Keratinocyte (primary cell): ENCODE measurements around the gene TAB2. TPM values are rescaled to one million over a fixed set of nuclear protein-coding genes. Genes with fewer than 3 reads are reported as not detected.

ENCODE experiments used
- DNase-seq: peaks from one replicate; pipeline ENCODE4 v3.0.0-alpha.2; 2011; ENCODE audit warnings: low read depth, missing footprints, low spot score
- FAIRE-seq: peaks from 2 replicates; lab custom pipeline; 2011; peaks lifted over from hg19 to GRCh38; lab: Jason Lieb, UNC
- H2AFZ ChIP-seq: 2 replicates; pipeline ENCODE4 v1.6.0; 2012; ENCODE audit warnings: low read length, control low read depth, inconsistent platforms; ENCODE audit not compliant: control insufficient read depth
- H3K27ac ChIP-seq: 2 replicates; pipeline ENCODE4 v1.5.1; 2011; ENCODE audit warnings: low read length; ENCODE audit not compliant: control insufficient read depth, insufficient read depth
- H3K27me3 ChIP-seq: 3 replicates; pipeline ENCODE4 v1.6.0; 2011; ENCODE audit warnings: low read length; ENCODE audit not compliant: control insufficient read depth, insufficient read depth; ENCODE audit errors: extremely low read depth
- H3K36me3 ChIP-seq, 2 experiments: 2 replicates in 1 of 2; 3 replicates in 1 of 2; pipeline ENCODE4 v1.5.1; 2011; ENCODE audit warnings: low read length in 2 of 2, mild to moderate bottlenecking in 1 of 2; ENCODE audit not compliant: control insufficient read depth in 2 of 2, insufficient read depth in 2 of 2; ENCODE audit errors: extremely low read depth in 1 of 2
- H3K4me1 ChIP-seq: 3 replicates; pipeline ENCODE4 v1.5.1; 2011; ENCODE audit warnings: low read length; ENCODE audit not compliant: control insufficient read depth, insufficient read depth; ENCODE audit errors: extremely low read depth
- H3K4me2 ChIP-seq: 3 replicates; pipeline ENCODE4 v1.6.0; 2011; ENCODE audit warnings: low read depth, low read length; ENCODE audit not compliant: control insufficient read depth, insufficient read depth; ENCODE audit errors: extremely low read depth
- H3K4me3 ChIP-seq, 3 experiments: fragments of 200-600 bp in 1 of 3; sonication (generic) in 1 of 3; 2 replicates in 2 of 3; 3 replicates in 1 of 3; pipeline ENCODE4 v1.5.1; 2011 to 2016; ENCODE audit warnings: low read length in 3 of 3, mild to moderate bottlenecking in 3 of 3, control low read depth in 2 of 3, inconsistent platforms in 1 of 3, low read depth in 1 of 3, mixed read lengths in 1 of 3, mixed run types in 1 of 3, moderate library complexity in 1 of 3; ENCODE audit not compliant: control insufficient read depth in 2 of 3, insufficient read depth in 2 of 3; ENCODE audit errors: extremely low read depth in 1 of 3
- H3K79me2 ChIP-seq: 2 replicates; pipeline ENCODE4 v1.6.0; 2012; ENCODE audit warnings: low read length; ENCODE audit not compliant: control insufficient read depth, insufficient read depth
- H3K9ac ChIP-seq: 3 replicates; pipeline ENCODE4 v1.6.0; 2011; ENCODE audit warnings: low read length; ENCODE audit not compliant: control insufficient read depth, insufficient read depth; ENCODE audit errors: extremely low read depth
- H3K9me1 ChIP-seq: 3 replicates; pipeline ENCODE4 v1.6.0; 2011; ENCODE audit warnings: low read length; ENCODE audit not compliant: control insufficient read depth, insufficient read depth; ENCODE audit errors: extremely low read depth
- H3K9me3 ChIP-seq: 2 replicates; pipeline ENCODE4 v1.5.1; 2012; ENCODE audit warnings: low read depth, low read length; ENCODE audit not compliant: control insufficient read depth
- H4K20me1 ChIP-seq: 3 replicates; pipeline ENCODE4 v1.6.0; 2011; ENCODE audit warnings: low read length; ENCODE audit not compliant: control insufficient read depth, insufficient read depth; ENCODE audit errors: extremely low read depth
- EZH2 ChIP-seq: IDR thresholded peaks from one replicate; pipeline ENCODE4 v1.6.1; 2012; ENCODE audit warnings: inconsistent platforms, mild to moderate bottlenecking, low read length, moderate library complexity
- dilution Hi-C: fragments of 300-500 bp; cut with MboI; formaldehyde crosslinking; loops from one replicate; pipeline ENCODE4 v1.7.0; 2020; ENCODE audit warnings: low sequenced_read_pairs; ENCODE audit not compliant: extremely low pct_ligation_motif_present
- polyA plus RNA-seq, 5 experiments: library from polyadenylated mRNA; depleted of rRNA in 3 of 5; stranded (reverse) in 3 of 5; stranded (forward) in 1 of 5; unstranded in 1 of 5; fragments of >200 nt; gene quantifications; 1 replicate in 1 of 5; 2 replicates in 3 of 5; 3 replicates in 1 of 5; pipeline versions ENCODE4 v1.2.1 to v1.2.3, GENCODE V29; 2011 to 2012; ENCODE audit warnings: missing spikeins in 2 of 5, low read depth in 1 of 5, low replicate concordance in 1 of 5
- TF ChIP-seq, protein P1 (sequence below), 3 experiments: IDR thresholded peaks in 1 of 3; conservative IDR thresholded peaks in 1 of 3; optimal IDR thresholded peaks in 1 of 3; 2 replicates in 2 of 3; 3 replicates in 1 of 3; pipeline versions ENCODE3 to v1.5.1; 2011; ENCODE audit warnings: low read length in 3 of 3, mild to moderate bottlenecking in 3 of 3, moderate library complexity in 2 of 3, control low read depth in 1 of 3, inconsistent platforms in 1 of 3; ENCODE audit not compliant: insufficient read depth in 2 of 3; ENCODE audit errors: extremely low read depth in 1 of 3

TAB2 gene
- polyA plus RNA-seq, 1 donor (not counting 4 experiments of a cell fraction or from before 2014, with no cell fraction given), result 47.5 TPM

DNA sequence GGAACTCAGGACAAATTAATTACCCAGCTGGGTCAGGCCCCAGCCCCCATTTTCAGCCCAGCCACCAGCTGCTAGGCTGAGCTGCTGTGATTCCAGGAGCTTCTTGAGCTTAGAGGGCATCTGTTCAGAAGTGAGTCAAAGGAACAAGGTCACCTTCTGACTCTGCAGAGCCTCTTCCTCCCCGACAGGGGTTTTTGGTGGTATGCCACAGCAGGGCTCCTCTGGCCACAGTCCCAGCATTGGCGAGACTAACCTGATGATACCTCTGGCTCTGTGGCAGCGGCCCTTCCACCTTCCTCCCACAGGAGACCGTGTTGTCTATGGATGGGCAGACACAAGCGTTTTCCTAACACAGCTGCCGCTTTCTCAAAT is 127.6 kb downstream of the TAB2 start:
- Histone ChIP-seq H3K9me1 (no peaks in the 10 kb centered on the region), H4K20me1 (no peaks in the 10 kb centered on the region), H3K79me2 (no peaks in the 10 kb centered on the region), H3K4me2 (no peak overlapping the region), H3K9ac (no peak overlapping the region), H3K4me3 (no peak overlapping the region), H3K27me3 (peaks cover 4% of the 10 kb centered on the region), H3K4me1 (no peaks in the 10 kb centered on the region), H2AFZ (no peak overlapping the region), H3K27ac (no peak overlapping the region), H3K36me3 (no peaks in the 10 kb centered on the region), H3K9me3 (peaks cover 4% of the 10 kb centered on the region)
- no peak for TF ChIP-seq EZH2
- TF ChIP-seq, protein P1, sequence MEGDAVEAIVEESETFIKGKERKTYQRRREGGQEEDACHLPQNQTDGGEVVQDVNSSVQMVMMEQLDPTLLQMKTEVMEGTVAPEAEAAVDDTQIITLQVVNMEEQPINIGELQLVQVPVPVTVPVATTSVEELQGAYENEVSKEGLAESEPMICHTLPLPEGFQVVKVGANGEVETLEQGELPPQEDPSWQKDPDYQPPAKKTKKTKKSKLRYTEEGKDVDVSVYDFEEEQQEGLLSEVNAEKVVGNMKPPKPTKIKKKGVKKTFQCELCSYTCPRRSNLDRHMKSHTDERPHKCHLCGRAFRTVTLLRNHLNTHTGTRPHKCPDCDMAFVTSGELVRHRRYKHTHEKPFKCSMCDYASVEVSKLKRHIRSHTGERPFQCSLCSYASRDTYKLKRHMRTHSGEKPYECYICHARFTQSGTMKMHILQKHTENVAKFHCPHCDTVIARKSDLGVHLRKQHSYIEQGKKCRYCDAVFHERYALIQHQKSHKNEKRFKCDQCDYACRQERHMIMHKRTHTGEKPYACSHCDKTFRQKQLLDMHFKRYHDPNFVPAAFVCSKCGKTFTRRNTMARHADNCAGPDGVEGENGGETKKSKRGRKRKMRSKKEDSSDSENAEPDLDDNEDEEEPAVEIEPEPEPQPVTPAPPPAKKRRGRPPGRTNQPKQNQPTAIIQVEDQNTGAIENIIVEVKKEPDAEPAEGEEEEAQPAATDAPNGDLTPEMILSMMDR (optimal IDR thresholded peaks at IDR 0.05 in 1 of 3, IDR thresholded peaks at IDR 0.05 in 1 of 3, conservative IDR thresholded peaks at IDR 0.05 in 1 of 3; ENCODE audit: extremely low read depth in 1 of 3, insufficient read depth in 2 of 3, low read length in 3 of 3), result no peak
- no peak for FAIRE-seq
- no peak for DNase-seq
- dilution Hi-C loops, result no loop called here

DNA sequence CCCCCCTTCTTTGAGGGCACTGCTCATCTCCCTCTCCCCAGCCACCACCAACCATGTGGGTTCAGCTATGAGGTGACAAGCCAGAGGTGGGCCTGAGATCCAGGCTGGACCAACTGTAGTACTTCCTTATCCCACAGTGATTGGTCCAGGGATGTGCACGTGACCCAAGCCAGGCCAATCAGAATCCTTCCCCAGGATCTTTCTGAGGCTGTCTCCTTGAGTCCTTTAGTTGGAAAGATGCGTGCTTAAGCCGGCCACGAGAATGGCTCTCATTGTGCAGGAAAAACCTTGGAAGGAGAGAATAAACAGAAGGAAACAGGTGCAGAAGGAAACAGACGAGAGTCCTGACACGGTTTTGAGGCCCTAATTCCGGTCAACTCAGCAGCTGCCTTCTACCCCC is 128.1 kb downstream of the TAB2 start:
- DNase-seq (no peak), FAIRE-seq (no peak)
- Histone ChIP-seq H3K27me3 (peaks cover 8% of the 10 kb centered on the region), H3K79me2 (no peaks in the 10 kb centered on the region), H3K4me3 (no peak overlapping the region), H3K9ac (no peak overlapping the region), H4K20me1 (no peaks in the 10 kb centered on the region), H3K27ac (no peak overlapping the region), H3K9me1 (no peaks in the 10 kb centered on the region), H2AFZ (no peak overlapping the region), H3K36me3 (no peaks in the 10 kb centered on the region), H3K4me2 (no peak overlapping the region), H3K9me3 (peaks cover 4% of the 10 kb centered on the region), H3K4me1 (peaks cover 2% of the 10 kb centered on the region)
- TF ChIP-seq, protein P1 (optimal IDR thresholded peaks at IDR 0.05 in 1 of 3, IDR thresholded peaks at IDR 0.05 in 1 of 3, conservative IDR thresholded peaks at IDR 0.05 in 1 of 3; ENCODE audit: extremely low read depth in 1 of 3, insufficient read depth in 2 of 3, low read length in 3 of 3), result no peak
- no peak for TF ChIP-seq EZH2
- dilution Hi-C loops, result no loop called here
